ENCODE measurements around the gene RAD51B.

Gene RAD51B

GRCh38 chr14:68691031-68691791 lies 871.6 kb downstream of the RAD51B start:
- no peak for FAIRE-seq
- no peak for TF ChIP-seq CTCF (IDR thresholded peaks at IDR 0.05; ENCODE audit: insufficient read depth, missing control alignments)
- no peak for DNase-seq (ENCODE audit: insufficient read length, low spot score)

DNA sequence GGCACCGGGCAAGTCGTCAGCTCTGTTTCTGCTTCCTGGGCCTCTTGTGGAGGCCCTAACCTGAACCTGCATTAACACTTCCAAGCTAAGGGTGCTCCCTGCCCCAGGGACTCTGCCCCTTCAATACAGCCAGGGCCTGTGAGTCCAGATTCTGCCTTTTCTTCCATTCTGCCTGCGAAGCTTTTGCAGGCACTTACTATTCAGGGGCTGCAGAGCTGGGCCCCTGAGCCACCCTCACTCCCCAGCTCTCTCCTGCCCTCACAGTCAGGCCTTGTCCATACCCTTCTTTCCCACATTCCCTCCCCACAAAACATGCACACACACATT lies 872.2 kb downstream of the RAD51B start:
- FAIRE-seq (no peak), DNase-seq (ENCODE audit: insufficient read length, low spot score) (no peak)
- TF ChIP-seq CTCF (IDR thresholded peaks at IDR 0.05; ENCODE audit: insufficient read depth, missing control alignments) = no peak

DNA sequence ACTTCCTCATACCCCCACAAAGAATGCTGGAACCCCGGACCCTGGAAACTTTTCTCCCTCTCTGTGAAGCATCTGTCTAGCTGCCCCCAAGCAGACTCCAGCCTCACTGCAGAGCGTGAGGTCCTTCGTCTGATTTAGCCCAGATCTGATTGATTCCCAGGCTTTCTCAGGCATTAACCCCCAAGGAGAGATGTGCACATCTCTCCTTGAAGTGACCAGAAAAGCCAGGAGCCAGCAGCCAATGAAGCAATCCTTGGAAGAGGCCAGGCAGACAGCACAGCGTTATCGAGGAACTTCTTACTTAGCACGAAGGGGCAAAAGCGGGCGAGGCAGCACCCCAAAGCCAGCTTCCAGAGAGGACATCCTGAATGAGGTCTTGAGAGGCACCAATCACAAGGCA lies 872.6 kb downstream of the RAD51B start:
- no peak for FAIRE-seq
- no peak for TF ChIP-seq CTCF (IDR thresholded peaks at IDR 0.05; ENCODE audit: insufficient read depth, missing control alignments)
- DNase-seq (ENCODE audit: insufficient read length, low spot score) = no peak

GRCh38 chr14:68692916-68693771 lies 873.6 kb downstream of the RAD51B start:
- no peak for DNase-seq (ENCODE audit: insufficient read length, low spot score)
- no peak for FAIRE-seq
- TF ChIP-seq CTCF (IDR thresholded peaks at IDR 0.05; ENCODE audit: insufficient read depth, missing control alignments) = no peak

GRCh38 chr14:68693926-68694325 lies 874.3 kb downstream of the RAD51B start:
- FAIRE-seq (no peak), DNase-seq (ENCODE audit: insufficient read length, low spot score) (no peak)
- TF ChIP-seq CTCF (IDR thresholded peaks at IDR 0.05; ENCODE audit: insufficient read depth, missing control alignments) = no peak

DNA sequence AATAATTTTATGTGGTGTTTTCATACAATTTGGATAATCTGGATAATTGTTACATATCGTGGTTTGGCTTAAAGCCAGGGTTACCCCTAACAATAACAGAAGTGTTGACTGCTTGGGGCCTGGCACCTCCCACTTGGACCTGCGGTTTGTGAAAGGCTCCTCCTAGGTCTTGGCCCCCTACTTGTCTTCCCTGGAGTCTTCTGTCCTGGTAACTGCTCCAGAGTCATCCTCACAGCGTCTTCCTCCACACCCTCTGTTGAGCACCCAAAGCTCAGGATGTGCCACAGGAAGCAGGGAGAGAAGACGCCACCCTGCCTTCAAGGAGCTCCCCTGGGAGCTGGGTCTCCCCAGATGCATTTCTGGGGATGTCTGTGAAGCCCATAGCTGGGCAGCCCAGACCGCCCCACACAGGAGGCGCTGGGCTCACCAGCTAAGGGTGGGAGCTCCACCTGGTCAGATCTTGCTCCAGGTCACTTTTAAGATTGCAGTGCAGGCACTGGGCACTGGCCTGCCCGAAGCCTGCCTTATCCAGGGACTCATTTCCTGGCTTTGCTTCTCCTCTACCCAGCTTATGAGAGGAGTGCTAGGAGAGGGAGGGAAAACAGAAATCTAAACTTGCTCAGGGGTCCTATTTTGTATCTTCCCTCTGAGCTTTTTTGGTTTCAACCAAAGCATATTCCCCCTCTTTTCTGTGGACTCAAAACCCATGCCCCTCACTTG lies 875.1 kb downstream of the RAD51B start:
- TF ChIP-seq CTCF (IDR thresholded peaks at IDR 0.05; ENCODE audit: insufficient read depth, missing control alignments) = no peak
- DNase-seq (ENCODE audit: insufficient read length, low spot score) (no peak), FAIRE-seq (no peak)
